Fibroblast of skin of back (primary cell): ENCODE results near the gene SEMA3B.
A peak's percentile ranks its signal among the peaks of the same experiment; 100 is the strongest.
"Not testable (repeated sequence)": the region's sequence is repeated elsewhere in the genome, so short reads cannot be mapped to it uniquely, and the experiment has no call there.

ENCODE experiments used
- DNase-seq: peaks from one replicate; pipeline ENCODE4 v3.0.0-alpha.2; 2013

The SEMA3B gene

GRCh38 chr3:50260027-50260941 is 8.7 kb upstream of the SEMA3B start:
- peak; percentile 88 for DNase-seq

DNA sequence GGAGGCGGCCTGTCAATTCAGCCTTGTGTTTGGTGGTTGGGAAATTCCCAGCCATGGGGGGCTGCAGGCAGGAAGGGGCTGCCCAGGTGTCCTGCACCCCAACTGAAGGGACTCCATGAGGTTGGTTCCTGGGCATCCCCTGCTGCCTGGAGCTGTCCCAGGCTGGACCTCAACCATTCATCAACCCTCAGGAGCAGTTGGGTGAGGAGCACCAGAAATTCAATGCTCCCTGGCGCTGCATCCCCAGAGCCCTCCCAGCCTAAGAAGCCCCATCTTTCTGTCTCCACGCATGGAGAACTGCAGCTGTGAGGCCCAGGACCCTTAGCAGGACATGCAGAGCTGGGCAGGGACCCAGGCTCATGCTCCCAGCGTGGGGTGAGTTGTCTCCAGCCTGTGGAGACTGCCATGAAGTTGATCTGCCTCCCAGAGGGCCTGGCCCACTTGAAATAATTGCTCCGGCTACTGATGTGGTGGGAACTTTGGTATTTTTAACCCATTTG is 8.0 kb upstream of the SEMA3B start:
- no peak for DNase-seq

DNA sequence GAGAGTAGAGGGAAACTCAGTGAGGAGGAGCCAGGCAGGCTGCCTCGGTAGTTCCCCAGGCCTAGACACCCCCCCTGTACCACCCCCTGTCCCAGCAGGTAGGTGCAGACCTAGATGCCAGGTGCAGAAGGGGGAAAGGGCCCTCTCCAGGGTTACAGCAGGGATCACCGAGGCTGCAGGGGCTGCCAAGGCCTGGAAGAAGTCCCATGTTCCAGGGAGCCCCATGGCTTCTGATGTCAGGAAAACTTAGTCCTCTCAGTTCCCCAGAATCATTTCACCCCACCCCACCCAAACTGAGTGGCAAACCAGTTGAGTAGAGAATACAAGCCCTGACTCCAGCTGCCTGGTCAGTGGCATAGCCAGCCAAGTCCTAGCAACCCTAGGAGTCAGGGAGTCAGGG is 7.4 kb upstream of the SEMA3B start:
- DNase-seq = no peak

DNA sequence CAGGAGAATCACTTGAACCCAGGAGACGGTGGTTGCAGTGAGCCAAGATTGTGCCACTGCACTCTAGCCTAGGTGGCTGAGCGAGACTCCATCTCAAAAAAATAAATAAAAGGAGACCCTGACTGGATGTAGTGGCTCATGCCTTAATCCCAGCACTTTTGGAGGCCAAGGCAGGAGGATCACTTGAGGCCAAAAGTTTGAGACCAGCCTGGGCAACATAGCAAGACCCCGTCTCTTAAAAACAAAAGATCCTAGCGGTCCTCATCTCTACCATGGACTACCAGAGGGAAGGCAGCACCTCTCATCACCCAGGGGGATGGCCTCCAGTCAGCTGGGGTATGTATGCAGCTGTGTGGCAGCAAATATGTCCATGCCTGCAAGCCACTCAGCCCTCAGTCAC is 6.7 kb upstream of the SEMA3B start:
- DNase-seq = not testable (repeated sequence)

- DNase-seq = no peak
Observed at GRCh38 chr3:50262778-50263177, 6.2 kb upstream of the SEMA3B start.

DNA sequence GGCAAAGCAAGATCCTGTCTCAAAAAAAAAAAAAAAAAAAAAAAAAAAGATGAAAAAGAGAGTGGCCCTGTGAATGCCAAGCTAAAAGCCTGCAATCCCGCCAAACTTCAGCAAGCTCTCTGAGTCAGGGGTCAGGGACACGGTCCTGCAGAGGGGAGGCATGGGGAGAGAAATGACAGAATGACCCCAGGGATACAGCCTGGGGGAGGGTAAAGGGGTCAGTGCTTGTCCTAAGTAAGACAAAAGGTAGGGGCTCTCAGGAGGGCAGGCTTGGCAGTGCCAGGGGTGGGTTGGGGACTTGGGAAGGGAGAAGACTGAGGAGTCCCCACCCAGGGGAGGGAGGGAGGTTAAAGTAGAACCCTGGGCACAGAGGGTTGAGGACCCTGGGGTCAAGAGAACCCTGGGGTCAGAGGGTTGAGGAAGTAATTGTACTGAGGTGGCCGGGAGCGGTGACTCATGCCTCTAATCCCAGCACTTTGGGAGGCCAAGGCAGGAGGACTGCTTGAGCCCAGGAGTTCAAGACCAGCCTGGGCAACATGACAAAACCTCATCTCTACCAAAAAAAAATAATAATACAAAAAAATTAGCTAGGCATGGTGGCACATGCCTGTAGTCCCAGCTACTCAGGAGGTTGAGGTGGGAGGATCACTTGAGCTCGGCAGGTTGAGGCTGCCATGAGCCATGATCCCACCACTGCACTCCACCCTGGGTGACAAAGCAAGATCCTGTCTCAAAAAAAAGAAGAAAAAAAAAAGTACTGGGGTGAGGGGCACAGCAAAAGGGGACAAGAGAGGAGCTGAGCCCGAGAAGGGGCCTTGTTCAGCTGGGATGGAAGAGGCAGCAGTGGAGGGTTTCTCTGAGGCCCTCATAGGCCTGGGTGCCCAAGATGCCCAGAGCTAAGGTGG is 5.2 kb upstream of the SEMA3B start:
- DNase-seq = no peak

DNA sequence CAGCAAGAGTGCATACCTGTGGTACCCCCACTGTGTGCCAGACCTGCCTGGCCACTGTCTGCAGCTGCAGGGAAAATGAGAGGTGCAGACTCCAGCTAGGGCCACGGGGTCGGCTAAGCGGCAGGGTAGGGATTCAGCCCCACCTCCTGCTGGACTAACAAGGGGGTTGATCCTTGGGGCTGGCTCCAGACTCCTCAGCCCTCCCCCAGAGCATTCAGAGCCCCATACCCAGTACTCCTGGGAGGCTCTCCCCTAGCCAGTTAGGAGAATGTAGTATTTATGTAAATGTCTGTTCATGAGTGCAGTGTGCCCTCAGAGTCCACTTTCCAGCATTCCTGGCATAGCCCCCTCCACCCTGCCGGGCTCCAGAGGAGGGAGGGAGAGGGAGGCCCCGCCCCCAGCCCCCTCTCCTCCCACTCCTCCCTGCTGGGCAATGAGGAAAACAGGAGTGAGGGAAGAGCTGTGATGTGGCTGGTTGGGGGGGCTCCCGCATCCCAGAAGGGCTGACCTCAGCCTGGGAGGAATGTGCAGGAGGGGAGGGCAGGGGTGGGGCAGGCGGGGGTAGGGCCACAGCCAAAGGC is 4.5 kb upstream of the SEMA3B start:
- peak; percentile 98 for DNase-seq

GRCh38 chr3:50264964-50265485 is 3.9 kb upstream of the SEMA3B start:
- no peak for DNase-seq

GRCh38 chr3:50265571-50265970 is 3.4 kb upstream of the SEMA3B start:
- DNase-seq = no peak

- DNase-seq = no peak
Observed at GRCh38 chr3:50266017-50266416, 2.9 kb upstream of the SEMA3B start.

DNA sequence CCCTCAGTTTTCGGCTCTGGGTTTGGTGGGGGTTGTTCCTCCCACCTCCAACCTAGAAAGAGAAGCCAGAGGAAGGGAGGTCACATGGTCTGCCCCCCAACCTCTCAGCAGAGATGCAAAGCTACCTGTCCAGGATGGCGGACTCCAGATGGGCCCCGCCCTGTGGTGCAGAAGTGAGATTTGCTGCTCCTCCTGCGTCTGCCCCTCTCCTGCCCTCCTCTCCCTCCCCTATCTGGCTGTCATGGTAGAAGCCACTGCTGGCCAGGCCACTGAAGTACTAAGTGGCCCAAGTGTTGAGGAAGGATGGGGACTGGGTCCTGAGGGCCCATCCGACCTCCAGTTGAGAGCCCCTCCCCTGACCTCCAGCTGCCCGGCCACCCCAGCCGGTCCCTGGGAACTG is 2.1 kb upstream of the SEMA3B start:
- DNase-seq = no peak

GRCh38 chr3:50267280-50267913 is 1.6 kb upstream of the SEMA3B start:
- no peak for DNase-seq

- DNase-seq = no peak
Observed at GRCh38 chr3:50268276-50268675, 671 bp upstream of the SEMA3B start.

DNA sequence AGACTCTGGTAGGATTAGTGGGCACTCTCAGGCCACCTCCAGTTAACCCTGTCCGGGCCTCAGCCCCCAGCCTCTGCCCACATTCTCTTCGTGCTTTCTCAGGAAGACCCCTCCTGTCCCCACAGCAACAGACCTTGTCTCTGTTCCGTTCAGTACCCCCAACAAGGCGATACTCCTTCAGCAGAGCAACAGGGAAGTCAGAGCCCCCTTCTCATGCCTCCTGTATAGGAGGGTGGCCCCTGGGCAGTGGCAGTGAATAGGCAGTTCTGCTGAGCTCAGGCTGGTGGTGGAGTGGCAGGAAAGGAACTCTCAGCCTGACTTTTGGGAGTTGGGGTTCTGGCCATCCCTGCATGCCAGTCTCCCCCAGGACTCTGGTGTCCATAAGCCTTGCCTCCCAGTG is 513 bp downstream of the SEMA3B start:
- no peak for DNase-seq

DNA sequence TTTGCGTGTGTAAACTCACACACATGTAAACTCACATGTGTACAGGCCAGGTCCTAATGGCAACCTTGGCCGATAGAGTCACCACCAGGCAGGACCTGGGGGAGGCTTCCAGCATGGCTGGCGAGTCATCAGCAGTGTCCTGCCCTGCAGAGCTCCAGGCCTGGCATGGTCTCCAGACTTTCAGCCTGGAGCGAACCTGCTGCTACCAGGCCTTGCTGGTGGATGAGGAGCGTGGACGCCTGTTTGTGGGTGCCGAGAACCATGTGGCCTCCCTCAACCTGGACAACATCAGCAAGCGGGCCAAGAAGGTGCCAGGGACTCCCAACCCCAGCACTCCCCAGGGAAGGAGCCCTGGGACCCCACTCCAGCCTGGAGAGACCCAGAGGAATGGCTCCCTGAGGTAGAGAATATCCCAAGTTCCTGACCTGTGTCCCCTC is 1.0 kb downstream of the SEMA3B start:
- DNase-seq = peak; percentile 64

- no peak for DNase-seq
Observed at GRCh38 chr3:50270422-50271224, 1.7 kb downstream of the SEMA3B start.

DNA sequence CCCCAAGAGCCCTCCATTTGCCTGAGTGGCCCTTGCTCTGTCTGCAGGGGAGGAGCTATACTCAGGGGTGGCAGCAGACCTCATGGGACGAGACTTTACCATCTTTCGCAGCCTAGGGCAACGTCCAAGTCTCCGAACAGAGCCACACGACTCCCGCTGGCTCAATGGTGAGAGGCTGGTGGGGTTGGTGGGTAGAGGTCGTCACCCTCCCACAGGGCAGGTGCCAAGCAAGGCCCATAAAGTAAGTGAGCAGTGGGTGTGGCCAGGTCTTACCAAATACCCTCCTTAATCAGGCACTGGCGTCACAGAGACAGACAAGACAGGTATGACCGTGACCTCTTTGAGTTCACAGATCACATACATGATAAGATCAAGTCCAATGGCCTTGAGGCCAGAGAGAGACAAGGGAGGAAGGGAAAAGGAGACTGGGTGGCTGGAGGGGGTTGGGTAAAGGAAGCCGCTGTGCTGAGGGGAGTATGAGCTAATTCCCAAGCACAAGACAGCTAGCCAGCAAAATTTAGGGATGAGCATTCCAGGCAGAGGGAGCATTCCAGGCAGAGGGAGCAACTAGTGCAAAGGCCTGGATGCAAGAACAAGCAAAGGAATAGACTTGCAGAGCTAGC is 2.5 kb downstream of the SEMA3B start:
- no peak for DNase-seq

DNA sequence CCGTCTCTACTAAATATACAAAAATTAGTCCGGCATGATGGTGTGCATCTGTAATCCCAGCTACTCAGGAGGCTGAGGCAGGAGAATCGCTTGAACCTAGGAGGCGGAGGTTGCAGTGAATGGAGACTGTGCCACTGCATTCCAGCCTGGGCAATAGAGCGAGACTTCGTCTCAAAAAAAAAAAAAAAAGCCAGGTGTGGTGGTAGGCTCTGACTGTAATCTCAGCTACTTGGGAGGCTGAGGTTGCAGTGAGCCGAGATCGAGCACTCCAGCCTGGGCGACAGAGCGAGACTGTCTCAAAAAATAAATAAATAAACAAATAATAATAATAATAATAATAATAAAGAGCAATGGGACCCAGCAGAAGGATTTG is 3.6 kb downstream of the SEMA3B start:
- DNase-seq = not testable (repeated sequence)

GRCh38 chr3:50272911-50273688 is 4.2 kb downstream of the SEMA3B start:
- peak; percentile 68 for DNase-seq

DNA sequence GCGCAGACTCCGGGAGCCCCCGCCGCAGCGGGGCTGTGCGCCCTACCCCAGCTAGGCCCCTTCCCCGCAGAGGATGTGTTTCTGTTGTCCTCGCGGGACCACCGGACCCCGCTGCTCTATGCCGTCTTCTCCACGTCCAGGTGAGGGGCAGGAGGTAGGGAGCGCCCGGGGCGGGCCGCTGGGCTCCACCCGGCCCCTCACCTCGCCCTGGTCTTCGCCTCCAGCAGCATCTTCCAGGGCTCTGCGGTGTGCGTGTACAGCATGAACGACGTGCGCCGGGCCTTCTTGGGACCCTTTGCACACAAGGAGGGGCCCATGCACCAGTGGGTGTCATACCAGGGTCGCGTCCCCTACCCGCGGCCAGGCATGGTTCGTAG is 4.7 kb downstream of the SEMA3B start:
- DNase-seq = no peak
